PFSK-1 (cell line): ENCODE measurements around the gene KPTN.

Source experiments
- FOXP2 ChIP-seq: optimal IDR thresholded peaks from 2 replicates; pipeline ENCODE3; 2011; ENCODE audit warnings: borderline replicate concordance, control low read depth, inconsistent platforms; ENCODE audit not compliant: insufficient read depth; ENCODE audit errors: extremely low read length, extremely low read depth
- POLR2AphosphoS5 ChIP-seq: IDR thresholded peaks from 2 replicates; pipeline ENCODE4 v1.6.1; 2012; ENCODE audit warnings: low read depth, mild to moderate bottlenecking, control low read depth, low read length, moderate library complexity
- REST ChIP-seq, 2 experiments: IDR thresholded peaks; 2 replicates each; pipeline versions ENCODE4 v1.6.1 to v1.8.0; 2011 to 2012; ENCODE audit warnings: low read depth in 2 of 2, low read length in 2 of 2, control low read depth in 1 of 2, inconsistent platforms in 1 of 2, mild to moderate bottlenecking in 1 of 2, moderate library complexity in 1 of 2; ENCODE audit not compliant: insufficient read depth in 1 of 2
- SIN3A ChIP-seq: IDR thresholded peaks from 2 replicates; pipeline ENCODE4 v1.6.1; 2012; ENCODE audit warnings: mild to moderate bottlenecking, low read length, moderate library complexity, borderline replicate concordance; ENCODE audit not compliant: insufficient read depth
- TAF1 ChIP-seq: IDR thresholded peaks from 2 replicates; pipeline ENCODE4 v1.6.1; 2012; ENCODE audit warnings: low read length, control low read depth, borderline replicate concordance; ENCODE audit not compliant: insufficient read depth

Gene KPTN

GRCh38 chr19:47495478-47496372 is 11.7 kb upstream of the KPTN start:
- TF ChIP-seq POLR2AphosphoS5 (no peak), FOXP2 (no peak), REST (IDR thresholded peaks at IDR 0.05; ENCODE audit: insufficient read depth in 1 of 2, low read depth in 2 of 2, low read length in 2 of 2) (no peak), SIN3A (no peak), TAF1 (no peak)

- no peak for TF ChIP-seq POLR2AphosphoS5
- no peak for TF ChIP-seq REST (IDR thresholded peaks at IDR 0.05; ENCODE audit: insufficient read depth in 1 of 2, low read depth in 2 of 2, low read length in 2 of 2)
Measured at GRCh38 chr19:47494729-47495128, 10.7 kb upstream of the KPTN start.

GRCh38 chr19:47494211-47494547 is 10.2 kb upstream of the KPTN start:
- no peak for TF ChIP-seq SIN3A
- no peak for TF ChIP-seq TAF1

- no peak for TF ChIP-seq REST (IDR thresholded peaks at IDR 0.05; ENCODE audit: insufficient read depth in 1 of 2, low read depth in 2 of 2, low read length in 2 of 2)
- no peak for TF ChIP-seq TAF1
- no peak for TF ChIP-seq FOXP2
- no peak for TF ChIP-seq SIN3A
- TF ChIP-seq POLR2AphosphoS5: no peak
Measured at GRCh38 chr19:47493378-47494210, 9.6 kb upstream of the KPTN start.

GRCh38 chr19:47492571-47493377 is 8.8 kb upstream of the KPTN start:
- no peak for TF ChIP-seq REST (IDR thresholded peaks at IDR 0.05; ENCODE audit: insufficient read depth in 1 of 2, low read depth in 2 of 2, low read length in 2 of 2)
- TF ChIP-seq POLR2AphosphoS5: no peak
- TF ChIP-seq SIN3A: no peak
- no peak for TF ChIP-seq TAF1
- no peak for TF ChIP-seq FOXP2
